K562 (cell line): ENCODE data around the gene GEMIN5. TPM values are rescaled to one million over a fixed set of nuclear protein-coding genes. Genes with fewer than 3 reads are reported as not detected.

ENCODE experiments used
- ATF1 ChIP-seq, 2 experiments: fragments of 450-650 bp in 1 of 2; IDR thresholded peaks; 2 replicates each; pipeline ENCODE4 v1.6.1; 2016; ENCODE audit warnings: missing compliant biosample characterization in 1 of 2, missing genetic modification characterization in 1 of 2
- BHLHE40 ChIP-seq: IDR thresholded peaks from 2 replicates; pipeline ENCODE4 v1.6.1; 2011; ENCODE audit warnings: low read length, improper control_type of control experiment
- E2F3 ChIP-seq: fragments of 250-450 bp; sonication (Bioruptor Pico); IDR thresholded peaks from 2 replicates; pipeline ENCODE4 v1.4.0; 2020; ENCODE audit warnings: mild to moderate bottlenecking
- ETV5 ChIP-seq: sonication (generic); formaldehyde crosslinking; IDR thresholded peaks from 2 replicates; pipeline ENCODE4 v1.4.0; 2020; ENCODE audit warnings: low read depth, mild to moderate bottlenecking, missing genetic modification reagents
- FOXJ2 ChIP-seq: fragments of 200-800 bp; sonication (Bioruptor generic); IDR thresholded peaks from 2 replicates; pipeline ENCODE4 v1.6.1; 2016; ENCODE audit warnings: missing genetic modification characterization, missing compliant biosample characterization
- HBP1 ChIP-seq: fragments of 450-650 bp; formaldehyde crosslinking; IDR thresholded peaks from 2 replicates; pipeline ENCODE4 v1.4.0; 2022; ENCODE audit warnings: missing genetic modification characterization
- IFI16 ChIP-seq: fragments of 250-450 bp; sonication (Bioruptor Pico); IDR thresholded peaks from 2 replicates; pipeline ENCODE4 v2.1.2; 2022; ENCODE audit warnings: mild to moderate bottlenecking, inconsistent platforms
- KDM5B ChIP-seq: fragments of 200-600 bp; sonication (generic); IDR thresholded peaks from 2 replicates; pipeline ENCODE4 v1.6.1; 2012; ENCODE audit warnings: low read depth, mild to moderate bottlenecking, moderate library complexity, low read length, control low read depth, inconsistent platforms; ENCODE audit not compliant: insufficient replicate concordance
- MAZ ChIP-seq, 2 experiments: fragments of 450-650 bp in 1 of 2; sonication (generic) in 1 of 2; formaldehyde crosslinking; IDR thresholded peaks in 1 of 2; conservative IDR thresholded peaks in 1 of 2; 2 replicates each; pipeline versions ENCODE4 v1.4.0 to v1.5.0; 2020; ENCODE audit warnings: mild to moderate bottlenecking in 1 of 2, missing genetic modification reagents in 1 of 2
- NR1H2 ChIP-seq: sonication (generic); formaldehyde crosslinking; IDR thresholded peaks from 2 replicates; pipeline ENCODE4 v1.4.0; 2020; ENCODE audit warnings: mild to moderate bottlenecking, missing genetic modification reagents
- NR4A1 ChIP-seq, 2 experiments: fragments of 250-450 bp in 1 of 2; fragments of 450-650 bp in 1 of 2; sonication (Bioruptor Pico) in 1 of 2; IDR thresholded peaks; 2 replicates each; pipeline versions ENCODE4 v1.4.0 to v1.6.1; 2016 to 2020; ENCODE audit warnings: mild to moderate bottlenecking in 2 of 2, missing compliant biosample characterization in 1 of 2, missing genetic modification characterization in 1 of 2, moderate library complexity in 1 of 2
- PCBP1 ChIP-seq: fragments of 200-400 bp; formaldehyde crosslinking; IDR thresholded peaks from 2 replicates; pipeline ENCODE4 v1.6.1; 2018; ENCODE audit warnings: mild to moderate bottlenecking, low read depth, low read length; ENCODE audit not compliant: poor library complexity, severe bottlenecking
- POLR2AphosphoS2 ChIP-seq: IDR thresholded peaks from 2 replicates; pipeline ENCODE4 v1.6.1; 2012; ENCODE audit warnings: low read length, improper control_type of control experiment
- POLR2G ChIP-seq: fragments of 200-400 bp; formaldehyde crosslinking; IDR thresholded peaks from 2 replicates; pipeline ENCODE4 v1.6.1; 2017; ENCODE audit warnings: low read depth, mild to moderate bottlenecking, antibody characterized with exemption, low read length, moderate library complexity
- TRIM25 ChIP-seq: fragments of 450-650 bp; IDR thresholded peaks from 2 replicates; pipeline ENCODE4 v1.7.0; 2016; ENCODE audit warnings: borderline replicate concordance
- XRCC3 ChIP-seq: fragments of 450-650 bp; IDR thresholded peaks from 2 replicates; pipeline ENCODE4 v1.6.1; 2017; ENCODE audit warnings: mild to moderate bottlenecking, moderate library complexity
- ZBTB9 ChIP-seq: fragments of 450-650 bp; formaldehyde crosslinking; IDR thresholded peaks from 2 replicates; pipeline ENCODE4 v1.4.0; 2020; ENCODE audit warnings: mild to moderate bottlenecking, moderate library complexity
- ZNF639 ChIP-seq, 2 experiments: fragments of 200-800 bp in 1 of 2; sonication (Bioruptor generic) in 1 of 2; sonication (generic) in 1 of 2; formaldehyde crosslinking in 1 of 2; IDR thresholded peaks in 1 of 2; conservative IDR thresholded peaks in 1 of 2; 2 replicates each; pipeline versions ENCODE4 v1.5.0 to v1.6.1; 2016 to 2020; ENCODE audit warnings: missing compliant biosample characterization in 1 of 2, missing genetic modification characterization in 1 of 2, missing genetic modification reagents in 1 of 2
- polyA plus RNA-seq, 8 experiments: library from polyadenylated mRNA; depleted of rRNA in 4 of 8; stranded (reverse) in 5 of 8; unstranded in 3 of 8; fragments of >200 nt; fragmentation: Nextera tagmentation in 2 of 8; fragmentation: Illumina TruSeq in 1 of 8; extraction: Ambion mirVana in 2 of 8; extraction: Trizol in 1 of 8; gene quantifications; 2 replicates each; pipeline versions ENCODE4 v1.2.1 to v1.2.3, GENCODE V29; 2011 to 2014; ENCODE audit warnings: inconsistent platforms in 1 of 8, missing spikeins in 1 of 8
- total RNA-seq, 7 experiments: library from RNA; depleted of rRNA in 6 of 7; stranded (reverse); fragments of >200 nt in 6 of 7; fragmentation: Illumina TruSeq in 2 of 7; extraction: Trizol in 2 of 7; gene quantifications; 2 replicates each; pipeline versions ENCODE4 v1.2.1 to v1.2.3, GENCODE V29; 2011 to 2021; ENCODE audit warnings: low replicate concordance in 1 of 7

GEMIN5 gene
- total and polyA plus RNA-seq, 9 of the 15 experiments (the other 6 are each of a cell fraction or from before 2014, with no cell fraction given) = 10.3 to 48.2 (median 34.7) TPM

GRCh38 chr5:154858297-154858971, 79.6 kb downstream of the GEMIN5 start, which contains the start of gene CNOT8 (continued):
- TF ChIP-seq E2F3 (CRISPR knock-in tag) = peak; percentile 43; the same call in 1 of the 2 replicates
- TF ChIP-seq NR4A1 (CRISPR knock-in tag; IDR thresholded peaks at IDR 0.05) = 0 out of 2 replicates have a peak, but pooled peaks have one; percentile 21
- peak; percentile 20; the same call in 1 of the 2 replicates for TF ChIP-seq NR4A1 (tag; IDR thresholded peaks at IDR 0.05)
- 0 out of 2 replicates have a peak, but pooled peaks have one; percentile 16 for TF ChIP-seq FOXJ2 (tag)
- no peak for TF ChIP-seq KDM5B
- 0 out of 2 replicates have a peak, but pooled peaks have one; percentile 47 for TF ChIP-seq HBP1
- peak; percentile 53; the same call in 1 of the 2 replicates for TF ChIP-seq ETV5 (CRISPR knock-in tag)
- TF ChIP-seq TRIM25 = no peak
- TF ChIP-seq NR1H2 (CRISPR knock-in tag) = no peak
- peak; percentile 93 for TF ChIP-seq POLR2G
- TF ChIP-seq ZBTB9 = peak; percentile 70
- no peak for TF ChIP-seq IFI16 (CRISPR knock-in tag)
- TF ChIP-seq XRCC3 = no peak
- peak in 1 of 2 experiments; percentile 96; a peak in 2 of 4 replicates for TF ChIP-seq ZNF639 (CRISPR knock-in tag; conservative IDR thresholded peaks at IDR 0.05 in 1 of 2, IDR thresholded peaks at IDR 0.05 in 1 of 2)
- peak; percentile 69 to 82 for TF ChIP-seq MAZ (CRISPR knock-in tag; conservative IDR thresholded peaks at IDR 0.05 in 1 of 2, IDR thresholded peaks at IDR 0.05 in 1 of 2)
- TF ChIP-seq ATF1 (CRISPR knock-in tag; IDR thresholded peaks at IDR 0.05) = no peak
- peak; percentile 66 for TF ChIP-seq ATF1 (tag; IDR thresholded peaks at IDR 0.05)
- TF ChIP-seq PCBP1 = peak; percentile 40
- peak; percentile 72; the same call in 1 of the 2 replicates for TF ChIP-seq BHLHE40
- 0 out of 2 replicates have a peak, but pooled peaks have one; percentile 40 for TF ChIP-seq POLR2AphosphoS2
